HepG2 (cell line): ENCODE data around the gene ST6GALNAC6. TPM values are rescaled to one million over a fixed set of nuclear protein-coding genes. Genes with fewer than 3 reads are reported as not detected.
A peak's percentile ranks its signal among the peaks of the same experiment; 100 is the strongest.

Experiments
- ELF3 ChIP-seq: IDR thresholded peaks from 2 replicates; pipeline ENCODE4 v1.6.1; 2016; ENCODE audit warnings: missing genetic modification reagents, missing compliant biosample characterization
- ETV5 ChIP-seq: IDR thresholded peaks from 2 replicates; pipeline ENCODE4 v1.6.1; 2018; ENCODE audit warnings: missing biosample characterization, missing genetic modification reagents, inconsistent platforms, borderline replicate concordance
- FOXM1 ChIP-seq: sonication (generic); formaldehyde crosslinking; IDR thresholded peaks from 2 replicates; pipeline ENCODE4 v1.5.0; 2020; ENCODE audit warnings: missing genetic modification reagents
- HDAC6 ChIP-seq: fragments of 200-600 bp; sonication (generic); IDR thresholded peaks from 2 replicates; pipeline ENCODE4 v1.7.0; 2017; ENCODE audit warnings: mild to moderate bottlenecking, antibody characterized with exemption, low read length, low read depth
- HIC2 ChIP-seq: sonication (generic); formaldehyde crosslinking; IDR thresholded peaks from 2 replicates; pipeline ENCODE4 v1.9.0; 2022; ENCODE audit warnings: low read depth, missing genetic modification reagents
- NKX3-1 ChIP-seq: sonication (generic); formaldehyde crosslinking; IDR thresholded peaks from 2 replicates; pipeline ENCODE4 v1.5.0; 2020; ENCODE audit warnings: missing genetic modification reagents
- NR2C2 ChIP-seq: sonication (generic); formaldehyde crosslinking; IDR thresholded peaks from 2 replicates; pipeline ENCODE4 v1.4.0; 2020; ENCODE audit warnings: missing genetic modification reagents, mild to moderate bottlenecking, moderate library complexity, borderline replicate concordance
- NR2F6 ChIP-seq, 2 experiments: IDR thresholded peaks; 2 replicates each; pipeline ENCODE4 v1.6.1; 2016; ENCODE audit warnings: antibody characterized with exemption in 1 of 2, mild to moderate bottlenecking in 1 of 2
- NRL ChIP-seq: sonication (generic); formaldehyde crosslinking; IDR thresholded peaks from 2 replicates; pipeline ENCODE4 v1.5.0; 2020; ENCODE audit warnings: missing genetic modification reagents, mild to moderate bottlenecking, moderate library complexity, borderline replicate concordance
- SAP130 ChIP-seq: IDR thresholded peaks from 2 replicates; pipeline ENCODE4 v1.6.1; 2016; ENCODE audit warnings: low read depth
- SETDB1 ChIP-seq: sonication (generic); formaldehyde crosslinking; IDR thresholded peaks from 2 replicates; pipeline ENCODE4 v1.5.1; 2020; ENCODE audit warnings: missing genetic modification reagents, mild to moderate bottlenecking, borderline replicate concordance
- SMARCE1 ChIP-seq: fragments of 450-650 bp; IDR thresholded peaks from 2 replicates; pipeline ENCODE4 v1.6.1; 2017; ENCODE audit warnings: borderline replicate concordance
- TEF ChIP-seq: sonication (generic); formaldehyde crosslinking; IDR thresholded peaks from 2 replicates; pipeline ENCODE4 v1.5.0; 2020; ENCODE audit warnings: missing genetic modification reagents
- ZBTB38 ChIP-seq: sonication (generic); formaldehyde crosslinking; IDR thresholded peaks from 2 replicates; pipeline ENCODE4 v1.5.1; 2020; ENCODE audit warnings: mild to moderate bottlenecking, missing genetic modification reagents
- ZBTB7B ChIP-seq: sonication (generic); formaldehyde crosslinking; IDR thresholded peaks from 2 replicates; pipeline ENCODE4 v1.4.0; 2020; ENCODE audit warnings: missing genetic modification reagents
- ZMYM3 ChIP-seq: sonication (generic); formaldehyde crosslinking; IDR thresholded peaks from 2 replicates; pipeline ENCODE4 v1.5.1; 2020; ENCODE audit warnings: mild to moderate bottlenecking, missing genetic modification reagents
- ZNF205 ChIP-seq: IDR thresholded peaks from 2 replicates; pipeline ENCODE4 v1.6.1; 2018; ENCODE audit warnings: missing biosample characterization, missing genetic modification reagents
- ZNF276 ChIP-seq: sonication (generic); formaldehyde crosslinking; IDR thresholded peaks from 2 replicates; pipeline ENCODE4 v1.4.0; 2020; ENCODE audit warnings: mild to moderate bottlenecking, low read depth, missing genetic modification reagents
- ZNF292 ChIP-seq: sonication (generic); formaldehyde crosslinking; IDR thresholded peaks from 2 replicates; pipeline ENCODE4 v1.8.1; 2022; ENCODE audit warnings: mild to moderate bottlenecking, low read depth, missing genetic modification reagents, borderline replicate concordance
- ZNF335 ChIP-seq: sonication (generic); formaldehyde crosslinking; IDR thresholded peaks from 2 replicates; pipeline ENCODE4 v1.4.0; 2020; ENCODE audit warnings: missing genetic modification reagents
- ZNF556 ChIP-seq: sonication (generic); formaldehyde crosslinking; IDR thresholded peaks from 2 replicates; pipeline ENCODE4 v1.4.0; 2020; ENCODE audit warnings: mild to moderate bottlenecking, missing genetic modification reagents, borderline replicate concordance
- ZNF687 ChIP-seq: sonication (generic); formaldehyde crosslinking; IDR thresholded peaks from 2 replicates; pipeline ENCODE4 v1.5.1; 2020; ENCODE audit warnings: mild to moderate bottlenecking, missing genetic modification reagents, moderate library complexity
- polyA plus RNA-seq, 8 experiments: library from polyadenylated mRNA; depleted of rRNA in 3 of 8; stranded (reverse) in 7 of 8; unstranded in 1 of 8; fragments of >200 nt; fragmentation: Illumina TruSeq in 4 of 8; extraction: Trizol in 4 of 8; gene quantifications; 2 replicates each; pipeline versions ENCODE4 v1.2.1 to v1.2.3, GENCODE V29; 2011 to 2016; ENCODE audit warnings: low read depth in 4 of 8, missing spikeins in 1 of 8, mixed read lengths in 1 of 8; ENCODE audit not compliant: insufficient read depth in 1 of 8
- total RNA-seq, 5 experiments: library from RNA; depleted of rRNA; stranded (reverse); fragments of >200 nt; fragmentation: Illumina TruSeq; extraction: Trizol; gene quantifications; 2 replicates each; pipeline ENCODE4 v1.2.3, GENCODE V29; 2016; ENCODE audit warnings: low read depth in 1 of 5

ST6GALNAC6 gene
- total and polyA plus RNA-seq, 2 of the 13 experiments (the other 11 are each of a cell fraction or from before 2014, with no cell fraction given) = 18.5 to 65.4 TPM

- TF ChIP-seq ZNF276 (CRISPR knock-in tag) (no peak), SMARCE1 (no peak), ZNF556 (CRISPR knock-in tag) (no peak), HDAC6 (no peak), TEF (CRISPR knock-in tag) (no peak), FOXM1 (CRISPR knock-in tag) (no peak), ZNF205 (CRISPR knock-in tag) (no peak), NR2C2 (CRISPR knock-in tag) (0 out of 2 replicates have a peak, but pooled peaks have one; percentile 38), ELF3 (CRISPR knock-in tag) (peak; percentile 53), ZNF335 (peak; percentile 22; the same call in 1 of the 2 replicates), HIC2 (CRISPR knock-in tag) (peak; percentile 86; the same call in 1 of the 2 replicates), SETDB1 (no peak), ZNF687 (CRISPR knock-in tag) (peak; percentile 85), NRL (CRISPR knock-in tag) (0 out of 2 replicates have a peak, but pooled peaks have one; percentile 47), NR2F6 (IDR thresholded peaks at IDR 0.05) (peak; percentile 61), NR2F6 (CRISPR knock-in tag; IDR thresholded peaks at IDR 0.05) (peak; percentile 77), NKX3-1 (CRISPR knock-in tag) (no peak), ZNF292 (CRISPR knock-in tag) (peak; percentile 74), ZMYM3 (CRISPR knock-in tag) (peak; percentile 27; the same call in 1 of the 2 replicates), ZBTB7B (0 out of 2 replicates have a peak, but pooled peaks have one; percentile 37), ZBTB38 (CRISPR knock-in tag) (peak; percentile 56; the same call in 1 of the 2 replicates), SAP130 (peak; percentile 35; the same call in 1 of the 2 replicates), ETV5 (peak; percentile 63; the same call in 1 of the 2 replicates)
Observed at GRCh38 chr9:127838375-127839078, 60.9 kb downstream of the ST6GALNAC6 start (continued).
